ENCODE measurements around the gene CACNA2D3.
A peak's percentile ranks its signal among the peaks of the same experiment; 100 is the strongest.

CACNA2D3 gene

DNA sequence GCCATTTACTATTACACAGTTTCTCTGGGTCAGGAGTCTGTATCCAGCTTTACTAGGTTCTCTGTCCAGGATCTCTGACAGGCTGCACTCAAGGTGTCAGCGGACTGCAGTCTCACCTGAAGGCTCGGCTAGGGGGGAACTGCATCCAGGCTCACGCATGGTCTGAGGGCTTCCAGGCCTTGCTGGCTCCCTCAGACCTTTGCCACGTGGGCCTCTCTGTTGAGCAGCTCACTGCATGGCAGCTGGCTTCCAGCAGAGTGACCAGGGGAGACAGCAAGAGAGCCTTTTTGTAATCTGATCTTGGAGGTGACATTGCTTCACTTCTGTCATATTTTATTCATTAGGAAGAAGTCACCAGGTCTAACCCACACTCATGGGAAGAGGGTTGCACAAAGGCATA is 152.3 kb downstream of the CACNA2D3 start:
- no peak for DNase-seq (ENCODE audit: low read depth in 2 of 2)

GRCh38 chr3:54279005-54279583 is 156.7 kb downstream of the CACNA2D3 start:
- DNase-seq (ENCODE audit: low read depth in 2 of 2): peak; percentile 25

- no peak for DNase-seq (ENCODE audit: low read depth in 2 of 2)
Observed at GRCh38 chr3:54283470-54283869, 161.1 kb downstream of the CACNA2D3 start.

DNA sequence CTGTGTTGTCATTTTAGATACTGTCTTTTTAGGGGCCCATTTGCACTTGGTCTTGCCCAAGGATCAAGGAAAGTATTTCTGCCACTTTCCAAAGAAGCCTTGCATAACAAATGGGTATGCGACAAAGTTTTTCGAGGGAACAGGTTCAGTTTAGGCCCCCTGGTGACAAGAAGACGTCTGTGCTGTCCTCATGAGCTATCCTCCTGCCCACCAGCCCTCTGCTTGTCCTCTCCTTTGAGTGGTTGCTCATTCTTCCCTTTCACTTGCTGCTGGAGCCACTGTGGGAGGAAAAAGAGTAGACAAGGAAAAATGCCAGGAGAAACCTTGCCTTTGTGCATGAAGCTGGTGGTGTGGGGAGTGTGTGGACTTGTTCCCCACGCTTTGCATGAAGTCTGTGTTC is 171.9 kb downstream of the CACNA2D3 start:
- DNase-seq (ENCODE audit: low read depth in 2 of 2): no peak

- DNase-seq (ENCODE audit: low read depth in 2 of 2): no peak
Observed at GRCh38 chr3:54296531-54296930, 174.2 kb downstream of the CACNA2D3 start.

GRCh38 chr3:54299169-54299935 is 177.0 kb downstream of the CACNA2D3 start:
- DNase-seq (ENCODE audit: low read depth in 2 of 2): no peak

- DNase-seq (ENCODE audit: low read depth in 2 of 2): no peak
Observed at GRCh38 chr3:54303517-54304375, 181.4 kb downstream of the CACNA2D3 start.

GRCh38 chr3:54304877-54305276 is 182.5 kb downstream of the CACNA2D3 start:
- no peak for DNase-seq (ENCODE audit: low read depth in 2 of 2)

GRCh38 chr3:54305409-54306099 is 183.2 kb downstream of the CACNA2D3 start:
- no peak for DNase-seq (ENCODE audit: low read depth in 2 of 2)

DNA sequence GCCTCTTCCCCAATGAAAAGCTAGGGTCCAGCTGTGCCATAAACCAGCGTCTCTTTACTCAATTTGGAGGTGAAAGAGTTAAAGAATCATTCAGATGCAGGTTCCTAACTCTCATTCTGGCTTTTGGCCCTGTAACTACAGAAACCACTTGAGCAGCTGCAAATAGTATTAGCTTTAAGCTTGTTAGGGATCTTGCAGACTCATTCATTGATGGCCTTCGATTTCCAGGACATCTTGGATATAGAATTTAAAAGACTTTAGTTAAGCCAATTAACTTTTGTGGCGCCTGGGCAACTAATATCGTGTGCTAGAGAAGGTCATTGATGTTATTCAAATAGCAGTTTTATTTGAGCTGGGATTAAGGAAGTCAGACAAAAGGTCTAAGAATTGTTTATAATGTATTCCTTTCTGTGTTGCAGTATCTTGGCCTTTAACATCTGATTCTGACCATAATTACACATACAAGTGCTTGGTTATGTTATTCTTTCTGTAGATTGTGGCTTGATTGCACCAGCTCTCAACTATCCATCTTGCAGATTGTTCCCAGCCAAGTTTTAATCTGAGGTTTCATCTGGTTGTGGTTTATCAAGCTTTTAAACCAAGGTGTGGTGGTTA is 185.3 kb downstream of the CACNA2D3 start:
- DNase-seq (ENCODE audit: low read depth in 2 of 2): no peak

- no peak for DNase-seq (ENCODE audit: low read depth in 2 of 2)
Observed at GRCh38 chr3:54309601-54310000, 187.2 kb downstream of the CACNA2D3 start.

GRCh38 chr3:54311211-54311747 is 188.9 kb downstream of the CACNA2D3 start:
- DNase-seq (ENCODE audit: low read depth in 2 of 2): no peak

- DNase-seq (ENCODE audit: low read depth in 2 of 2): no peak
Observed at GRCh38 chr3:54312156-54312899, 190.0 kb downstream of the CACNA2D3 start.

- DNase-seq (ENCODE audit: low read depth in 2 of 2): no peak
Observed at GRCh38 chr3:54313418-54313817, 191.1 kb downstream of the CACNA2D3 start.

- DNase-seq (ENCODE audit: low read depth in 2 of 2): no peak
Observed at GRCh38 chr3:54321520-54321919, 199.2 kb downstream of the CACNA2D3 start.

DNA sequence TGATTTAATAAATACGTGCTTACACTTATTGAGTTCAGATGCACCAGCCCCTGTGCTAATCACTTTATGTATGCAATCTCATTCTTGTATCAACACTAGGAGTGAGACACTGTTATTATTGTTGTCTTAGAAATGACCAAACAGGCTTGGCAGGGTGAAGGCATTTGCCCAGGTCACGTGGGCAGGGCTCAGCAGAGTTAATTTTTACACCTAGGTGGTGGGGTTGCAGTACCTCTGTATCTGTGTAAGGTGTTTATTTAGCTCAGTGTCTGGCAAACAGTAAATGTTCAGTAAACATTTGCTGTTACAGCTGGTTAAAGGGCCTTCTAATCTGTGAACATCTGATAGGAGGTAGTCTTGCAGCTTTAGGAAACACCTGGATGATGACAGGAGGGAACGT is 200.0 kb downstream of the CACNA2D3 start:
- no peak for DNase-seq (ENCODE audit: low read depth in 2 of 2)

- DNase-seq (ENCODE audit: low read depth in 2 of 2): no peak
Observed at GRCh38 chr3:54324103-54324502, 201.8 kb downstream of the CACNA2D3 start.

DNA sequence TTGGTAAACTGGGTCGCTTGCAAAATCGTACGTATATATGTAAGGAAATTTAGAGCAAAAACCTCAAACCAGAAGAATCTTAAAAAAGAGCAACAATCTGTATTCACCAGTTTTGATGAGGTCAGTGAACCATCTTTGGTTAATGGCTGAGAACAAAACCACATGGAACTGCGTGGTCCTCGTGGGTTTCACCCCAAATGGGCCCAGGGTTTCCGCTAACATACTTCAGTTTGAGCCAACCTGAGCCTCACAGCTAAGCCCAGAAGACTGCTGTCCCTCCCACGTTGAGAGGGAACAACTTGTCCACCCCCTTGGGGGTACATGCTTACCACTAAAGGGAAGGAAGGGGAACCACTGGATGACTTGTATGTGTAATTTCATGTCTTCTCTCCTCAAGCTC is 204.6 kb downstream of the CACNA2D3 start:
- no peak for DNase-seq (ENCODE audit: low read depth in 2 of 2)

- no peak for DNase-seq (ENCODE audit: low read depth in 2 of 2)
Observed at GRCh38 chr3:54331341-54331740, 209.0 kb downstream of the CACNA2D3 start.

GRCh38 chr3:54337846-54338245 is 215.5 kb downstream of the CACNA2D3 start:
- DNase-seq (ENCODE audit: low read depth in 2 of 2): no peak

- no peak for DNase-seq (ENCODE audit: low read depth in 2 of 2)
Observed at GRCh38 chr3:54339608-54340007, 217.3 kb downstream of the CACNA2D3 start.

All from fibroblast of skin of left quadriceps (primary cell).